Measurements from ENCODE around the gene TEX2.
"Not testable (repeated sequence)": the region's sequence is repeated elsewhere in the genome, so short reads cannot be mapped to it uniquely, and the experiment has no call there.

TEX2 gene

DNA sequence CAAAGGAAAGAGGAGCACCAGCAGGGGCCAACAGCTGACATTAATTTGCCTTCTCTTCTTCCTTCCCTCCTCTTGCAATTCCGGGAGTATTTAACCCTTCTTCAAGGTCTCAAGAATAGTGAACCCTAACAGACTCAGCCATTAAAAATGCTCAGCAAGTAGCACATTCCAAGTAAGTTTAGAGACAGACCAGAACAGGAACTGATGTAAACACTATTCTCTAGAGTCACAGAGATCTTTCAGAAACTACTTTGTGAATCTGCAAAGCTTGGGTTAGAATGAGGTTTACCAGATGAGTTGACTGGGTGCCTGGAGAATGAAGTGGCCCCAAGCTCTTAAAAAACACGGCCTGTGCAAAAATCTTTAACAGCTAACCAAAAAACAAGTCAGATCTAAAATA is 50.9 kb downstream of the TEX2 start:
- DNase-seq, result no peak

DNA sequence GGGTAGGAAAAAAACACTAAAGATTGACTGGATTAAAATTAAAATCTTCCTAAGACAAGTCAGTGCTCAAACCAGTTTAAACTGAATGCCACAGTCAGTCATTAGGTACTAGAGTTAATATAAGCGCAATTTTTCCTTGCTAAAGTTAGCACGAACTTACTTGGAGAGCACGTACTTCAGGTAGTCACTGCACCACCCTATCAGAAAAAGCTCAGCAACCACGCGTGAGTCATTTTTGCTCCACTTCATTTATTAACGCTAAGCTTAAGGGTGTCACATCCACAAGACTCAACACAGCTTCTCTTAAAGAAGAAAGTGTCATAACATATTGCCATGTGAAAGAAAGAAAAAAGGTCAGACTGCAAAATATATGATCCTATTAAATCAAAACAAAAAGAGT is 53.1 kb downstream of the TEX2 start:
- no peak for DNase-seq

DNA sequence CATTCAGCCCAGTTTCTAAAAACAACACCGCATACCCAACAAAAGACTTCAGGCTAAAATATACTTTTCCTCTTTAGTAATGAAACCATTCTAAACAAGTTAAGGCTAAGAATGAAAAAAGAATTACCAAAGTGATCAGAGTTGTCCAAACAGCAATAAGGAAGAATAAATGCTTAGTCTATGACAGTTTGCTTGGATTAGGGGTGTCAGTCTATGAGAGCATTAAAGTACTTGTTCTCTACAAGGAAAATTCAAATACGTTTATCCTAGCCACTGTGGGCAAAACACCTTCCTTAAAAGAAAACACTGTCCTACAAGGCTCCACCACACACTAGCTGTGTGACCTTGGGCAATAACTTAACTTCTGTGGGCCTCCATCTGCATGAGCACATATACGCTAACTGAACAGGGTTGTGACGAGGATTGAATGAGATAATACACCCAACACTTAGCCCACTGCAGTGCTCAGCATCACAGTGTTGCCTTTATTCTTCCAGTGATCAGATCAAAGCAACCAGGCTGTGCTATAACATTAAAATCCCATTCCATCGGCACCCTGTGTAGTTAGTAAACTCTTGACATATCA is 53.6 kb downstream of the TEX2 start:
- DNase-seq, result no peak

DNA sequence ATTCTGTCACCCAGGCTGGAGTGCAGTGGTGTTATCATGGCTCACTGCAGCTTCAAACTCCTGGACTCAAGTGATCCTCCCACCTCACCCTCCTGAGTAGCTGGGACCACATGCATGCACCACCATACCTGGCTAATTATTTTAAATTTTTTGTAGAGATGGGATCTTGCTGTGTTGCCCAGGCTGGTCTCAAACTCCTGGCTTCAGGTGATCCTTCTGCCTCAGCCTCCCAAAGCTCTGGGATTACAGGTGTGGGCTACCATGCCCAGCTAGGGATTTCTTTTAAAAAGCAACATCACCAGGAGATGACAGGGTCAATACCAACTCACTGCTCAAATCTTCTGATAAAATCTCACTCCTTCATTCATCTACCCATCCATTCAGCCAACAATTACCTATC is 54.4 kb downstream of the TEX2 start:
- not testable (repeated sequence) for DNase-seq

DNA sequence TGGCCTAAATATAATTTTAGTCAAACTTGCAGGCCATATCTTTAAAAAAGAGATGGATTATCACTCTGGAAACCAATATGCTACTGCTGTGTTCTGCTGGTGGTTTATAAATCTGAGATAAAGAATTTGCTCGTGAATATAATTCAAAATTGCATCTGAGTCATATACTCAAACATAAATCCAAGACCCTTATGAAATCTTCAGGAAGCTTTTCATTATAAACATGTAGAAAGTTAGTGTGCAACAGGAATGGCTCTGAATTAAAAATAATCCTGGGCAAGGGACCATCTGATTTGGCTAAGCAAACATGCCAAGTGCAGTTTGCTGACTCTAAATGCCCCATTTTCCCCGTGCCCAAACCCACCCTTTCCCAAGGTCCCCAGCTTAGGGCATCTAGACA is 57.3 kb downstream of the TEX2 start:
- no peak for DNase-seq

DNA sequence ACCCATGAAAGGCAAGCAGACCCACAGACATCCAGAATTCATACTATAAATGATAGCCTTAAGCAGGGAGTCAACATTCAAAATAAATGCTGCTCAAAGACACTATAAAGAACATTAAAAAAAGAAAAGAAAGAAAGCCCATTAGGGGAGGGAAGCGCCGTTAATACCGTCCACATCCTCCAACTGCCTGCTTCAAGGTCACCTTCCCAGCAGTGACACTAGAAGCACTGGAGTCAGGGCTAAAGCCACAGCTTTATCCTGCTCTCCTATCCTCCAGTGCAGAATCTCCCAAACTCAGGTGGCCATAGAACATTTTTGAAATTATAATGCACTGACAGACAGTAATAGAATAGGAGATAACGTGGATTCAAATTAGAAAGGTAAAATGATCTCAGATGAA is 59.4 kb downstream of the TEX2 start:
- no peak for DNase-seq

DNA sequence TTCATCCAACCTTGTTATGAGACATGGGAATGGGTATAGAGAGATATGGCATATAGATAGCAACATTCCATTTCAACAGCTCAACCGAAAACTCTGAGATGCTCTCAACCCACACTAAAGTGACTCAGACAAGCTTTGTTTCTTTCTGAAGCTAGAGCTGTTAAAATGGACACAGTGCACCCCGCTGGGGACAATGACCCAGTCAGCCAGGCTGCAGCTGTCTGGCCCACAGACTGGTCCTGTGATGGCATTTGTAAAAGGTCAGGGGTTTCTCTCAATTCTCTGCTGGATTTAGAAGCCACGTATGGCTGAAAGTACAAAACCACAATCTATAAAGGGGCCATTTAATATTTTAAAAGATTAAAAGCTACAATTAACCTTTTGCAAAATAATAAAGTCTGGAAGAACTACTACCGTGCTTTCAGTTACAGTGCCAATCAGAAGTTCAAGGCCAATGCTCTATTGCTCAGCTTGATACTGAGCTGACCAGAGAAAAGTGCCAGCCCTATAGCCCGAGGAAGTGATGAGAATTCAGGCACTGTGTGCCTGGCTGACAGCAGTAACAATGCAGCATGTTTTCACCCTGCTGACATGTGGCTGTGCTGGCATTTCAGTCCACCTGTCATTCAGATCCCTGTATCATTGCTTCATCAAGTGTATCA is 60.2 kb downstream of the TEX2 start:
- DNase-seq, result no peak

DNA sequence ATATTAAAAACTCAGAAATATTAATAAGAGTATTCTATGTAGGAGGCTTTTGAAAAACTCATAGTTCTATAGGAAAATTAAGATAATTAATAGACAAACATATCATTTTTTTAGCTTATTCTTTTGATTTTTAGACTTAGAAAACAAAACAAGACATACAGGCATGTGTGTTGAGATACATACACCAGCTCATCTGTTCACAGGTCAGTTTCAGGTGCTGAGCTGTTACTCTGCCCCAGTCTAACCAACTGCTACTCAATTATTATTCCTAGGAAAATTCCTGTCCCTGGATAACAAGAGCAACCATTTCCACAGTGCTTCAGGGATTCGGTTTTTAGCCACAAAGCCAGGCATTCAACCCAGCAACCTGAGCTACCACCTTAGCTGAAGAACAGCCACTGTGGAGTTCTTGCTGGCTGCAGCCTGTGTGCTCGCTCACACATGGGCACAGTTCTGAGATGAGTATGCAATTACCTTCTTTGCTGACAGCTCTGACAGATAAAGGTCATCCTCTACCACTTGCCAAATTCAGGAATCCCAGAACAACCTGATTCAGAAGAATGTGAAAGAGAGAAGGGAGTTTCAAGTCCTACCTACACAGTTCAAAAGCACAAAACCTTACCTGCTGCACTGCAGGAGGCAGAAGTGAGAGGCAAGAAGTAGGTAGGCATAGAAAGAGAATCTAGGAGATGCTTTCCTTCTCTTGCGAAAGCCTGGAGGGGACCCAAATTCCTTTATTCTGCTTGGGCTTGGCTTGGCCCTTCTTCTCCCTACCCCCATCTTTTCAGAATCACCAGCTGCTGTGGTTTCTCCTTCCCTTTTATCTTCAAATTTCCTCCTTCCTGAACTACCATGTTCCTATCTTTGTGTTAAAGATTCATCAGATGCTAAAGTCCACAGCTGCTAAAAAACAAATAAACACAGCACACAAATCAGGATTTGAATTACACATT is 62.7 kb downstream of the TEX2 start:
- no peak for DNase-seq

DNA sequence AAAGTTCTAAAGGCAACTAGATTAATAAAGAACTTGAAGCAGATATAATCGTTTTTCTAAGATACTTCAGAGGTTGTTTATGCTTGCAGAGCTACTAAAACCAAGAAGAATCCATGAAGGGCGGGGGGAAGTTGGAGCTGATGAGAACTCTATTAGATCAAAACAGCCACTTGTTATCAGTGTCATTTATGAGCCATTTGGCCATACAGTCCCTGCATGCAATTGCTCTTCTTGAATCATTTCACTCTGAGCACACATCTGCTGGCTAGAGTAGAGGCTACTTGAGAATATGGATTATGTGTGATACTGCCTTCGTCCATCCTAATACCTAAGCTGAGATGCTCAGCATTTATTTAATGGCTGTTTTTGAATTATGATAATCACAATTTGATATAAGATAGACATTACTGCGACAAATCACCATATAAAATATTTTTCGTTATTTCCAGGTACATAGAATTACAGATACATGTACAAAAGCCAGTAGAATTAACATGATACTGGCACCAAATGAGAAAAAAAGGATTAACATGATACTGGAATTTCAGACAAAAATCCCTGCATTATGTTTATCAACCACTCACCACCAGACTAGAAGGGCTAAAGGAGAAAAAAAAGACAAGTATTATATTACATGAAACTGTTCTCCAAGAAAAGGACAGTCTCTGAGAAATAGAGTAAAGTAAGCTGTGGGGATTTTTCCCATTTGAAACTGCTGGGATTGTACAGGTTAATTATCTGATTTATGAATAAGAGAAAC is 64.5 kb downstream of the TEX2 start:
- DNase-seq, result no peak

DNA sequence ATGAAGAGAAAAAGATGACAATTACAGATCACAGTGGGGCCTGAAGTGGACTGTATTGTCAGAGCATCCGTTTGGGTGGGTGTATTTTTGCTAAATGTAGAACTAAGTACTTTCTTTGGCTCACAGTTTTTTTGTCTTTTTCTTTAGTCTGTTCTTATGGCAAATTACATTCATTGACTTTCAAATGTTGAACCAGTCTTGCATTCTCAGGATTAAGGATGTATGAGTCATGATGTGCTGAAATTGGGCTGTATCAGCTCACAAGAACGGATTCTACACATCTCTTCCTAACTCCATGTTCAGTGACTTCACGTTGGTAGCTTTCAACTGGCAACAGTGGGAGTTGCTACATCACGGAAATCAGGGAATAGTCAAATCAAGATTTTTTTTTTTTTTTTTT is 66.5 kb downstream of the TEX2 start:
- no peak for DNase-seq

DNA sequence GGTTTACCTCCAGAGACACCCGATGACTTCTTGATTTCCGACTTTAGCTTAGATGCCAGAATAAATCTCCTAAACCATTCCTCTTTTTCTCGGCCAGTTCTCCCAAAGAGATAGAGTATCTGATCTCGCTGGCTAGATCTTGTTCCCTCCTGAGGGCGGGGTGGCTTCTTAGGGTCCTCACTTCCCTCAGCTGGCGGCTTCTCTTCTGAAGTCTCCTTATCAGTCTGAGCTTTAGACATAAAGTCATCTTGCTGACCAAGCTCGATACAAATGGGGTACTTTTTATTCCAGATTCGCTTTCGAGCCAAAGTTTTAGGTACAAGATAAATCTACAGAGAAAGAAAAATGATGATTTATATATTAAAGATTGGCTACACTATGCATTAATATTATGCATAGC is 69.5 kb downstream of the TEX2 start:
- no peak for DNase-seq

DNA sequence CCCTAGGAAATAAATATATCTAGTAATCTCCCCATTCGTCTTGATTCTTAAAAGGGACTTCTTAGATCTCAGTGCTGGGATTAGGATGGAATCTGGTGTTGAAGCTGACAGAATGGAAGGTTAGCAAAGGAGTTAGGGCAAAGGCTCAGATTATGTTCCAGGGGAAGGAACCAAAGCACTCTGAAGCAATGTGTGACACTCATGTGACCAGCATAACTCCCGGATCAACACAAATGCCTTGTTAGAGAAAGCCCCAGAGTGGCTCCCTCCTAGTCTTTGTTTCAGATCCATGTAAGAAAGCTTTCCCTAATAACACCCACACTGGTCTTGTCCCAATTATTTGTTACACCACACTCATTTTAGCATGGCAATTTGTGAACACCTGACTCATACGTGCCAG is 70.5 kb downstream of the TEX2 start:
- DNase-seq, result no peak

DNA sequence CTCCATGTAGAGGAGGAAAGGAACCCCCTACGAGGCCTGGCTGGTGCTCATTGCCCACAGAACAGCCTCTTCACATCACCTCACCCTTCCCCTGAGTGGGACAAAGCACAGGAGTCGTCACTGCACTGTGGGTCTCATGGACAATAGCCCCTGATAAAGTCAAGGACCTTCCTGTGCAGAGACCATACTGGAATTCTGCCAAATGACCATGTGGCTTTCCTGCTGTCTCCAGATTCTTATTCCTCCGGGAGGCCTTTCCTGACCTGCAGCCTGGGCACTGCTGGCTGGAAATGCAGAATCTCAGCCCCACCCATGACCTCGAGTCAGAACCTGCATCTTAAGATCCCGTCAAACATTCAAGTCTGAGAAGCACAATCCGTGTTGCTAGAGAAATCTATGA is 72.6 kb downstream of the TEX2 start:
- no peak for DNase-seq

DNA sequence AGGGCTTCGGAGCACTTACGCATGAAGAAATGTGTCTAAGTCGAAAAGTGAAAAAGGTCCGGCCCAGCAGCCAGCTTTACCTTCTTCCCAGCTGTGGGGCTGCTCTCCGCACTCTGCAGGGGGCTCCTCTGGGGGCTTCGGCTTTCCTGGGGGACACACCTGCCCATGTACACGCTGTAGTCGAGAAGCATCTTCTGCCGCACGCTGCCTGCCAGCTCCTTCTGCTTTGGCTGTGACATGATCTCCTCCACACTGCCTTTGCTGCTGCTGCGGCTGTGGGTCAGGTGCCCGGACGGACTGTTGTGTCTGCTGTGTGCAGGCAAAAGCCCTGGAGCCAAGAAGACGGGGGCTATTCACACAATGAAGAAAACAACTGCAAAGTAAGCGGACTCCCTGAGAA is 75.0 kb downstream of the TEX2 start:
- DNase-seq, result no peak

DNA sequence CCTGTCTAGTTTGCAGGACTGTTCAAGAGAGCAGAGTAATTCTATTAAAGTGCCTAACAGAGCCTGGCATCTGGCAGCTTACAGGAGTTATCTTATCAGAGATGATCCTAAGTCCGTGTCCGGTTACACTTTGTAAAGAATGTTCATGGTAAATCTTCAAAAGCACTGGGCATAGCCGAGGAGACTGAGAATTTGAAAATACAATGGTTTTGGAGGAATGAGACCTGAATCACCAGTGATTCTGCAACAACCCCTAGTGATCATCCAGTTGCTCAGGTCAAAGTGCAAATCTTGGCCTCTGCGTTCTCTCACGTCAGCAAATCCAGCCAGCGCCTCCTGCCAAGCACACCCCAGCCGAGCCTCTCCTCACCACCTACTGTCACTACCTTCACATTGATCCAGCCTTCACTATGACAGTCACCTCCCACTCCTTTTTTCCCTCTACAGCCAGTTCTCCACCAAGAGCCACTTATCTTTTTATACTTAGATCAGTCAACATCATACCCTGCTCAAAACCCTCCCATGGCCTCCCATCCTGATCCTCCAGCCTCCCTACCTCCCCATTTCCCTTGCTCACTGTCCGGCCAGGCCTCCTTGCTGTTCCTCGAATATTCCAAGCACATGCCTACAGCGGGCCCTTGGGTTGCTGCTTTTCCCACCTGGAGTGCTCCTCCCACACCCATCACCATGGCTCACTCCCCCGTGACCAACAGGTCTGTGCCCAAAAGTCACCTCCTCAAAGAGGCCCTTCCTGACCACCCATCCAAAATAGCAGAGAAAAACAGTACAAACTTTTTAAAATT is 75.8 kb downstream of the TEX2 start:
- DNase-seq, result no peak

DNA sequence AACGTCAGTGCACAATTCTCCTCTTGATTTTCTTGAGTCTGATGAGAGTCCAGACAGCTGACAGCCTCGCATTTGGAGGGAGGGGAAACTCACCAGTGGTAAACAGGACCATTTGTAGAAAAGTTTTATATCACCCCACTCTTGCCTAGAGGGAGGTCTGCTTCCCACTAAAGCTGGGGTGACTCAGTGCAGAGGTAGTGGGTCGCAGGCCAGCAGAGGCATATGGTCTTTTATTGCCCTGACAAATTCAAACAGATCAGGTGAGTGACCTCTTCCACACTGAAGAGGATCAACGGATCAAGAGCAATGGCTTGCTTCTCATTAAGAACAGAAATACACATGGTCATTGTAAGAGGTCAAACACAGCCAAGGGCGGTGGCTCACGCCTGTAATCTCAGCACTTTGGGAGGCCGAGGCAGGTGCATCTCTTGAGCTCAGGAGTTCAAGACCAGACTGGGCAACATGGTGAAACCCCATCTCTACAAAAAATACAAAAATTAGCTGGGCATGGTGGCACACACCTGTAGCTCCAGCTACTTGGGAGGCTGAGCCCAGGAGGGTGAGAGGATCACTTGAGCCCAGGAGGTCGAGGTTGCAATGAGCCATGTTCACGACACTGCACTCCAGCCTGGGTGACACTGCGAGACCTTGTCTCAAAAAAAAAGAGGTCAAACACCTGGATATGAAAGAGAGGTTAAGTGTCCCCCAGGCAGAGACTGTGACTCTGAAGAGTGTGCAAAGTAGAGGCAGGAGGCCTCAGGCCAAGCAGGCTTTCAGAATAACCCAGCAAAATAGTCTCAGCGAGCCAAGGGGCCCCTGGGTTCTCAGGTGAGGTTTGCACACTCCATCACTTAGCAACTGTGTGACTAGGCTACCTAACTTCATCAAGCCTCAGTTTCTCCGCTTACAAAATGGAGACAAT is 76.6 kb downstream of the TEX2 start:
- no peak for DNase-seq

DNA sequence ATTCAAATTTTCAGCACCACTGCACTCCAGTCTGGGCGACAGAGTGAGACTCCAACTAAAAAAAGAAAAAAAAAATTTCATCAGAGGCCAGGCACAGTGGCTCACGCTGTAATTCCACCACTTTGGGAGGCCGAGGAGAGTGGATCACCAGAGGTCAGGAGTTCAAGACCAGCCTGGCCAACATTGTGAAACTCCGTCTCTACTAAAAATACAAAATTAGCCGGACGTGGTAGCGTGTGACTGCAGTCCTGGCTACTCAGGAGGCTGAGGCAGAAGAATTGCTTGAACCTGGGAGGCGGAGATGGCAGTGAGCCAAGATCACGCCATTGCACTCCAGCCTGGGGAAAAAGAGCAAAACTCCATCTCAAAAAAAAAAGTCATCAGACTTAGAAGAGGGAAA is 77.5 kb downstream of the TEX2 start:
- not testable (repeated sequence) for DNase-seq

DNA sequence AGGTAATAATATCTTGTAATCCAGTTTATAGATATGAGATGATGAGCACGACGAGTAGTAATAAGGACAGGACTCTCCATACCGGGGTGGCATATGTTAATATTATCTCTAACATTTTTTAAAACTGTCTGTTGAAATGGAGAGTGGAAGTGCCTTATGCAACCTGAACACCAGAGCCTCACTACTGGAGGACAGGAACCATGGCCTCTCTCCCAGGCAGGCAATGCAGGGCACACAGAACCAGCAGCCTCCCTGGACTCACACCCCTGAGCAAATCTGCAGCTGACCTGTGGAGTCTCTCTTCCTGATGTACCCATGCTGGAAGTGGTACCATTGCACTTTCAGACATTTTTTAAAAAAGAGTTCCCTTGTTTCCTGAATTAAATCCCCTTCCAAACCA is 78.0 kb downstream of the TEX2 start:
- no peak for DNase-seq

DNA sequence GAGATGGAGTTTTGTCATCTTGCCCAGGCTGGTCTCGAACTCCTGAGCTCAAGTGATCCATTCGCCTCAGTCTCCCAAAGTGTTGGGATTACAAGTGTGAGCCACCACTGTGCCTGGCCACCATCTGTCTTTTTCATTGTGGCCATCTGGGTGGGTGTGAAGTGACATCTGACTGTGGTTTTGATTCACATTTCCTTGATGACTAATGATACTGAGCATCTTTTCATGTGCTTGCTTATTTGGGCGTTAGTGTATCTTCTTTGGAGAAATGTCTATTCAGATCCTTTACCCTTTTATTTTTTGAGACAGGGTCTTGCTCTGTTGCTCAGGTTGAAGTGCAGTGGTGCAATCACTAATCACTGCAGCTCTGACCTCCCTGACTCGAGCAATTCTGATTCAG is 79.2 kb downstream of the TEX2 start:
- no peak for DNase-seq

DNA sequence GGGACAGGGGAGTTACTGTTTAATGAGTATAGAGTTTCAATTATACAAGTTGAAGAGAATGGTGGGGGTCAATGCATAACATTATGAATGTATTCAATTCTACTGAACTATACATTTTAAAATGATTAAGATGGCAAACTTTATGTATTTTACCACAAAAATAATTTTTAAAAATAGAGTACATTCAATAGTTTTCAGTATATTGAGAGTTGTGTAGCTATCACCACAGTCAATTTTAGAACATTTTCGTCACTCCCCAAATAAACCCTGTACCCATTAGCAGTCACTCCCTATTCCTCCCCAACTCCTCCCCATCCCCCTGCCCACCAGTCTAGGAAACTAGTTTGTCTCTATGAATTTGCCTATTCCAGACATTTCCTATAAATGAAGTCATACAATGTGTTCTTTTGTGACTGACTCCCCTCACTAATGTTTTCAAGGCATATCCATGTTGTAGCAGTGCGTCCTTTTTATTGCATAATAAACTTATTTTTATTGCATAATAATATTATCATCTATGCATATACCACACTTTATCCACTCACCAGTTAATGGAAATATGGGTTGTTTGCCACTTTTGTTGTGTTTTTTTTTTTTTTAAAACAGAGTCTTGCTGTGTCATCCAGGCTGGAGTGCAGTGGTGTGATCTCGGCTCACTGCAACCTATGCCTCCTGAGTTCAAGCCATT is 80.6 kb downstream of the TEX2 start:
- no peak for DNase-seq
